Uterus (tissue), 2 donors: ENCODE results near the gene OS9.

Experiments
- CTCF ChIP-seq, 4 experiments: fragments of 200-600 bp in 2 of 4; fragments of 450-650 bp in 2 of 4; sonication (generic) in 2 of 4; IDR thresholded peaks; one replicate each; pipeline ENCODE4 v1.5.1; 2016 to 2019; ENCODE audit warnings: antibody characterized with exemption in 4 of 4, mild to moderate bottlenecking in 2 of 4, moderate library complexity in 1 of 4
- POLR2A ChIP-seq, 2 donors: fragments of 450-650 bp; IDR thresholded peaks; one replicate each; pipeline ENCODE4 v1.6.1; 2016; ENCODE audit warnings: antibody characterized with exemption in 2 of 2, mild to moderate bottlenecking in 1 of 2, moderate library complexity in 1 of 2

DNA sequence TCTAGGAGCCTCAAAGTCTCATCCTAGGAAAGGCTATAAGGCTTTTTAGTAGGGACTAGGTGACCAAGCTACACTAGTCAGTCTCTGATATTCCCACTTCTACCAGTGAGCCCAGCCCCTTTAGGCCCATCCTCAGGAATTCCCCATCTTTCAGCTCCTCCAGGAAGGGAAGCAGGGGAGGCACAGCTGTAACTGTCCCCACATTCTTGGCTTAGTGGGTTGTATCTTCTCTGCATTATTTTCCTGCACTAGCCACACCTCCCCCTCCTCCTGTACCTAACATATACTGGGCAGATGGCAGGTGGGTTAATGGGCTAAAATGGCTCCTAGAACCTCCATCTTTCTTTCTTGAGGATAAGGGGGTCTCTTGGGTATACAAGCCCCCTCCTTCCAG lies 73.4 kb downstream of the OS9 start:
- no peak for TF ChIP-seq POLR2A (IDR thresholded peaks at IDR 0.05)
- no peak for TF ChIP-seq CTCF (IDR thresholded peaks at IDR 0.05)
